H9 (cell line): ENCODE results near the gene UBR7. TPM values are rescaled to one million over a fixed set of nuclear protein-coding genes. Genes with fewer than 3 reads are reported as not detected.
A peak's percentile ranks its signal among the peaks of the same experiment; 100 is the strongest.

Experiments used
- DNase-seq: peaks from one replicate; pipeline ENCODE4 v3.0.0-alpha.2; 2017
- H2AFZ ChIP-seq: one replicate; pipeline ENCODE4 v1.6.1; 2013; ENCODE audit warnings: mild to moderate bottlenecking, low read length, control low read depth, moderate library complexity
- H2AK5ac ChIP-seq: 2 replicates; pipeline ENCODE4 v1.6.1; 2013; ENCODE audit warnings: low read length, control low read depth, mixed read lengths; ENCODE audit not compliant: insufficient read length
- H2BK120ac ChIP-seq: one replicate; pipeline ENCODE4 v1.6.1; 2013; ENCODE audit warnings: low read depth, mild to moderate bottlenecking, low read length, control low read depth, inconsistent platforms; ENCODE audit not compliant: poor library complexity, severe bottlenecking
- H2BK12ac ChIP-seq: 2 replicates; pipeline ENCODE4 v1.6.1; 2013; ENCODE audit warnings: low read length, control low read depth, mixed read lengths, low read depth; ENCODE audit not compliant: insufficient read length
- H2BK15ac ChIP-seq: 2 replicates; pipeline ENCODE4 v1.6.1; 2013; ENCODE audit warnings: low read depth, low read length, control low read depth
- H2BK20ac ChIP-seq: one replicate; pipeline ENCODE4 v1.6.1; 2013; ENCODE audit warnings: low read depth, mild to moderate bottlenecking, low read length, control low read depth, inconsistent platforms; ENCODE audit not compliant: poor library complexity, severe bottlenecking
- H2BK5ac ChIP-seq: 2 replicates; pipeline ENCODE4 v1.6.1; 2013; ENCODE audit warnings: low read length, control low read depth, mixed read lengths; ENCODE audit not compliant: insufficient read length
- H3K14ac ChIP-seq: 2 replicates; pipeline ENCODE4 v1.6.1; 2013; ENCODE audit warnings: low read length, control low read depth; ENCODE audit not compliant: insufficient read depth
- H3K18ac ChIP-seq: 2 replicates; pipeline ENCODE4 v1.6.1; 2013; ENCODE audit warnings: low read depth, mild to moderate bottlenecking, mixed read lengths, low read length, control low read depth; ENCODE audit not compliant: insufficient read length
- H3K23ac ChIP-seq: 2 replicates; pipeline ENCODE4 v1.6.1; 2013; ENCODE audit warnings: low read length, control low read depth, mixed read lengths, low read depth; ENCODE audit not compliant: insufficient read length
- H3K23me2 ChIP-seq: 2 replicates; pipeline ENCODE4 v1.6.1; 2013; ENCODE audit warnings: low read depth, mild to moderate bottlenecking, mixed read lengths, low read length, control low read depth; ENCODE audit not compliant: insufficient read length, poor library complexity, severe bottlenecking
- H3K27ac ChIP-seq: 2 replicates; pipeline ENCODE4 v1.5.1; 2013; ENCODE audit warnings: low read length, control low read depth, mixed read lengths, low read depth; ENCODE audit not compliant: insufficient read length
- H3K27me3 ChIP-seq: 2 replicates; pipeline ENCODE4 v1.6.1; 2013; ENCODE audit warnings: low read length, control low read depth, inconsistent platforms; ENCODE audit not compliant: insufficient read depth
- H3K4ac ChIP-seq: 2 replicates; pipeline ENCODE4 v1.6.1; 2013; ENCODE audit warnings: low read depth, mild to moderate bottlenecking, control low read depth, inconsistent platforms, low read length, moderate library complexity
- H3K4me1 ChIP-seq: 2 replicates; pipeline ENCODE4 v1.6.1; 2013; ENCODE audit warnings: low read length, control low read depth, inconsistent platforms; ENCODE audit not compliant: insufficient read depth
- H3K4me2 ChIP-seq: 2 replicates; pipeline ENCODE4 v1.6.1; 2013; ENCODE audit warnings: low read length, control low read depth, mixed read lengths; ENCODE audit not compliant: insufficient read length, insufficient read depth
- H3K56ac ChIP-seq: 2 replicates; pipeline ENCODE4 v1.6.1; 2013; ENCODE audit warnings: low read depth, mild to moderate bottlenecking, mixed read lengths, low read length, control low read depth; ENCODE audit not compliant: insufficient read length
- H3K79me1 ChIP-seq: 2 replicates; pipeline ENCODE4 v1.6.1; 2013; ENCODE audit warnings: low read depth, mild to moderate bottlenecking, moderate library complexity, low read length, control low read depth, inconsistent platforms; ENCODE audit not compliant: insufficient read depth, poor library complexity, severe bottlenecking
- H3K79me2 ChIP-seq: 2 replicates; pipeline ENCODE4 v1.6.1; 2013; ENCODE audit warnings: low read length, control low read depth, inconsistent platforms; ENCODE audit not compliant: insufficient read depth
- H3K9ac ChIP-seq: 2 replicates; pipeline ENCODE4 v1.6.1; 2013; ENCODE audit warnings: low read length, control low read depth, mixed read lengths; ENCODE audit not compliant: insufficient read length; ENCODE audit errors: extremely low read depth
- H3K9me3 ChIP-seq: one replicate; pipeline ENCODE4 v1.6.1; 2013; ENCODE audit warnings: low read depth, low read length, inconsistent platforms; ENCODE audit not compliant: control insufficient read depth
- H3T11ph ChIP-seq: one replicate; pipeline ENCODE4 v1.6.1; 2013; ENCODE audit warnings: mild to moderate bottlenecking, low read length, control low read depth, inconsistent platforms
- H4K20me1 ChIP-seq: one replicate; pipeline ENCODE4 v1.6.1; 2013; ENCODE audit not compliant: control insufficient read depth, insufficient read length, insufficient read depth
- H4K5ac ChIP-seq: 2 replicates; pipeline ENCODE4 v1.6.1; 2013; ENCODE audit warnings: low read depth, mild to moderate bottlenecking, mixed read lengths, low read length, control low read depth; ENCODE audit not compliant: insufficient read length
- H4K8ac ChIP-seq: replicated peaks from 2 replicates; pipeline ENCODE4 v1.6.1; 2013; ENCODE audit warnings: low read length, control low read depth, mixed read lengths, low read depth; ENCODE audit not compliant: insufficient read length
- H4K91ac ChIP-seq: 2 replicates; pipeline ENCODE4 v1.6.1; 2013; ENCODE audit warnings: low read depth, mild to moderate bottlenecking, moderate library complexity, mixed read lengths, low read length, control low read depth; ENCODE audit not compliant: insufficient read length
- H3K27ac Mint-ChIP-seq, 3 experiments: 2 replicates in 2 of 3; 3 replicates in 1 of 3; pipeline ENCODE4 v1.8.0; 2020 to 2021; ENCODE audit warnings: mixed read lengths in 3 of 3, mild to moderate bottlenecking in 1 of 3, moderate library complexity in 1 of 3
- H3K27me3 Mint-ChIP-seq: 2 replicates; pipeline ENCODE4 v1.8.0; 2021; ENCODE audit warnings: low read depth, mild to moderate bottlenecking, moderate library complexity, mixed read lengths
- H3K36me3 Mint-ChIP-seq, 3 experiments: 2 replicates in 2 of 3; 3 replicates in 1 of 3; pipeline ENCODE4 v1.8.0; 2020 to 2021; ENCODE audit warnings: low read depth in 3 of 3, mixed read lengths in 3 of 3; ENCODE audit not compliant: insufficient read depth in 1 of 3
- H3K4me1 Mint-ChIP-seq, 2 experiments: 2 replicates each; pipeline ENCODE4 v1.8.0; 2020; ENCODE audit warnings: mixed read lengths in 2 of 2
- H3K4me3 Mint-ChIP-seq, 2 experiments: 2 replicates in 1 of 2; 3 replicates in 1 of 2; pipeline ENCODE4 v1.8.0; 2020 to 2021; ENCODE audit warnings: mild to moderate bottlenecking in 2 of 2, mixed read lengths in 2 of 2, moderate library complexity in 1 of 2
- H3K9me3 Mint-ChIP-seq, 2 experiments: 2 replicates in 1 of 2; 3 replicates in 1 of 2; pipeline ENCODE4 v1.8.0; 2020; ENCODE audit warnings: mild to moderate bottlenecking in 2 of 2, mixed read lengths in 2 of 2, moderate library complexity in 1 of 2
- CTCF ChIP-seq: fragments of 200-600 bp; sonication (generic); conservative IDR thresholded peaks from 3 replicates; pipeline ENCODE4 v1.8.0; 2021; ENCODE audit warnings: antibody characterized with exemption, mild to moderate bottlenecking
- WGBS: extraction: QIAGEN DNeasy Blood & Tissue Kit; methylation state at CpG from one replicate; pipeline ENCODE4 v1.1.7; 2013; ENCODE audit warnings: missing lambda C conversion rate, low lambda C conversion rate, mixed read lengths; ENCODE audit not compliant: insufficient read length; ENCODE audit errors: extremely low coverage; 5-methylcytosine and 5-hydroxymethylcytosine counted together
- total RNA-seq: library from RNA; stranded (reverse); gene quantifications from 2 replicates; pipeline ENCODE4 v1.2.1, GENCODE V29; 2021

UBR7 gene
- total RNA-seq, 1 experiment from 2014 or later: 28.4 TPM

- peaks cover 0 to 4% of the 10 kb centered on the region in 2 experiments; a peak in 1 of 5 replicates for H3K9me3 Mint-ChIP-seq
- Histone ChIP-seq H3K79me2 (no peaks in the 10 kb centered on the region), H2BK120ac (no peak overlapping the region), H4K8ac (no peak overlapping the region), H3T11ph (no peak overlapping the region), H3K4me2 (peak overlapping the region; percentile 95), H3K79me1 (no peaks in the 10 kb centered on the region), H3K23me2 (peaks cover 10% of the 10 kb centered on the region), H2AFZ (no peak overlapping the region), H4K5ac (no peak overlapping the region), H2AK5ac (no peak overlapping the region), H3K23ac (no peak overlapping the region), H2BK20ac (no peak overlapping the region), H4K20me1 (no peaks in the 10 kb centered on the region), H3K14ac (peak overlapping the region; percentile 25), H3K4me1 (no peaks in the 10 kb centered on the region; the same call in 1 of the 2 replicates), H2BK12ac (no peak overlapping the region), H3K27ac (no peak overlapping the region), H2BK5ac (no peak overlapping the region), H3K4ac (no peak overlapping the region), H3K9ac (peak overlapping the region; percentile 69), H3K9me3 (no peaks in the 10 kb centered on the region), H3K18ac (peak overlapping the region; percentile 56), H3K27me3 (no peaks in the 10 kb centered on the region), H3K56ac (no peak overlapping the region), H4K91ac (no peak overlapping the region), H2BK15ac (no peak overlapping the region)
- peak; percentile 58 for TF ChIP-seq CTCF
- no CpG with 5 or more reads among the region's 23 CpGs for WGBS
- H3K27me3 Mint-ChIP-seq: no peaks in the 10 kb centered on the region
- DNase-seq: no peak
- peak overlapping the region; percentile 86 to 98 for H3K4me3 Mint-ChIP-seq
- H3K36me3 Mint-ChIP-seq: peaks cover 5 to 18% (median 12%) of the 10 kb centered on the region in 3 experiments; a peak in 5 of 7 replicates
- peak overlapping the region; percentile 41 to 65 (median 52); a peak in 5 of 7 replicates for H3K27ac Mint-ChIP-seq
- H3K4me1 Mint-ChIP-seq: peaks cover 7 to 15% of the 10 kb centered on the region in 2 experiments
Measured at GRCh38 chr14:93207468-93208308, 632 bp downstream of the UBR7 start.
